Lower leg skin (tissue), 3 donors: ENCODE data around the gene SRRT.

Source experiments
- POLR2A ChIP-seq, 2 donors: fragments of 450-650 bp; IDR thresholded peaks; one replicate each; pipeline ENCODE4 v1.6.1; 2016 to 2017; ENCODE audit warnings: antibody characterized with exemption in 2 of 2, mild to moderate bottlenecking in 1 of 2, moderate library complexity in 1 of 2
- TF ChIP-seq, protein P1 (sequence below), 3 donors: fragments of 450-650 bp; IDR thresholded peaks; one replicate each; pipeline ENCODE4 v1.5.1; 2016; ENCODE audit warnings: antibody characterized with exemption in 3 of 3, mild to moderate bottlenecking in 3 of 3, moderate library complexity in 2 of 3

- TF ChIP-seq, protein P1, sequence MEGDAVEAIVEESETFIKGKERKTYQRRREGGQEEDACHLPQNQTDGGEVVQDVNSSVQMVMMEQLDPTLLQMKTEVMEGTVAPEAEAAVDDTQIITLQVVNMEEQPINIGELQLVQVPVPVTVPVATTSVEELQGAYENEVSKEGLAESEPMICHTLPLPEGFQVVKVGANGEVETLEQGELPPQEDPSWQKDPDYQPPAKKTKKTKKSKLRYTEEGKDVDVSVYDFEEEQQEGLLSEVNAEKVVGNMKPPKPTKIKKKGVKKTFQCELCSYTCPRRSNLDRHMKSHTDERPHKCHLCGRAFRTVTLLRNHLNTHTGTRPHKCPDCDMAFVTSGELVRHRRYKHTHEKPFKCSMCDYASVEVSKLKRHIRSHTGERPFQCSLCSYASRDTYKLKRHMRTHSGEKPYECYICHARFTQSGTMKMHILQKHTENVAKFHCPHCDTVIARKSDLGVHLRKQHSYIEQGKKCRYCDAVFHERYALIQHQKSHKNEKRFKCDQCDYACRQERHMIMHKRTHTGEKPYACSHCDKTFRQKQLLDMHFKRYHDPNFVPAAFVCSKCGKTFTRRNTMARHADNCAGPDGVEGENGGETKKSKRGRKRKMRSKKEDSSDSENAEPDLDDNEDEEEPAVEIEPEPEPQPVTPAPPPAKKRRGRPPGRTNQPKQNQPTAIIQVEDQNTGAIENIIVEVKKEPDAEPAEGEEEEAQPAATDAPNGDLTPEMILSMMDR (IDR thresholded peaks at IDR 0.05), result no peak
- no peak for TF ChIP-seq POLR2A (IDR thresholded peaks at IDR 0.05)
These were observed 44.5 kb upstream of the SRRT start for GRCh38 chr7:100830396-100830795.
